Activated T-helper 17 cell treated with anti-CD3 and anti-CD28 coated beads, Interleukin-2, amount 50 U/mL, for 72 hours (primary cell): ENCODE measurements around the gene RAF1. TPM values are rescaled to one million over a fixed set of nuclear protein-coding genes. Genes with fewer than 3 reads are reported as not detected.
"Not testable (repeated sequence)": the region's sequence is repeated elsewhere in the genome, so short reads cannot be mapped to it uniquely, and the experiment has no call there.

Source experiments
- ATAC-seq: fragments of 150-1000 bp; cut with Tn5 transposase; replicated peaks from 2 replicates; pipeline ENCODE4 v1.10.0; 2021; ENCODE audit warnings: mild to moderate bottlenecking, moderate library complexity
- H3K27ac Mint-ChIP-seq: one replicate; pipeline ENCODE4 v1.8.0; 2022; ENCODE audit warnings: mixed read lengths
- H3K27me3 Mint-ChIP-seq: one replicate; pipeline ENCODE4 v1.8.0; 2022; ENCODE audit warnings: mixed read lengths
- H3K36me3 Mint-ChIP-seq: one replicate; pipeline ENCODE4 v1.8.0; 2022; ENCODE audit warnings: low read depth, mild to moderate bottlenecking, mixed read lengths
- H3K4me1 Mint-ChIP-seq: one replicate; pipeline ENCODE4 v1.8.0; 2022; ENCODE audit warnings: mixed read lengths
- H3K4me3 Mint-ChIP-seq: one replicate; pipeline ENCODE4 v1.8.0; 2022; ENCODE audit warnings: mild to moderate bottlenecking, mixed read lengths
- H3K9me3 Mint-ChIP-seq: one replicate; pipeline ENCODE4 v1.8.0; 2022; ENCODE audit warnings: mixed read lengths
- total RNA-seq, 2 donors: library from RNA; stranded (reverse); gene quantifications; one replicate each; pipeline ENCODE4 v1.2.3, GENCODE V29; 2022

The RAF1 gene
- total RNA-seq, 2 donors from 2014 or later, result 91.5 to 97.3 TPM

DNA sequence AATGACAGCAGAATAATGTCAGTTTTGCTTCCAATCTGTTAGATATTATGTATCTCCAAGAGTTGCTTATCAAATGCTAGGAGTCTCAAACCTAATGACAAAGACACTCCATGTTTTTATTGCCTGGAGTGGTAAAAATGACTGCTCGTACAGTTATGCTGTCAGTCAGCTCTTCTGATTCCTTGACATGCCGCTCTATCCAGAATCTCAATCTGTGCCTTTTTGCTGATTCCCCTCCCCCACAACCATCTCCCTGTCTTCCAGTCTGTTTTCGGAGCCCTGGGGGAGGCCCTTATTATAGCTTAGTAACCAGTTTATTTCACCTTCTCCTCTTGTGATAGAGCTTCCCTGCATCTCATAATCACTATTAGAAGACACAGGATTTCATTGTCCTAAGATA is 104.4 kb downstream of the RAF1 start:
- H3K36me3 Mint-ChIP-seq, result peaks cover 3% of the 10 kb centered on the region
- H3K4me1 Mint-ChIP-seq, result peaks cover 53% of the 10 kb centered on the region
- H3K9me3 Mint-ChIP-seq, result no peaks in the 10 kb centered on the region
- peak overlapping the region; percentile 93 for H3K27ac Mint-ChIP-seq
- no peak for ATAC-seq
- H3K27me3 Mint-ChIP-seq, result peaks cover 12% of the 10 kb centered on the region
- peak overlapping the region; percentile 91 for H3K4me3 Mint-ChIP-seq

GRCh38 chr3:12558706-12559105 is 105.2 kb downstream of the RAF1 start:
- Mint-ChIP-seq H3K4me3 (peak overlapping the region; percentile 91), H3K4me1 (peaks cover 51% of the 10 kb centered on the region), H3K36me3 (no peaks in the 10 kb centered on the region), H3K27me3 (peaks cover 18% of the 10 kb centered on the region), H3K9me3 (no peaks in the 10 kb centered on the region), H3K27ac (peak overlapping the region; percentile 93)
- no peak for ATAC-seq

GRCh38 chr3:12557473-12558100 is 106.3 kb downstream of the RAF1 start:
- H3K9me3 Mint-ChIP-seq, result no peaks in the 10 kb centered on the region
- no peaks in the 10 kb centered on the region for H3K36me3 Mint-ChIP-seq
- peaks cover 25% of the 10 kb centered on the region for H3K27me3 Mint-ChIP-seq
- peaks cover 49% of the 10 kb centered on the region for H3K4me1 Mint-ChIP-seq
- peak overlapping the region; percentile 93 for H3K27ac Mint-ChIP-seq
- peak overlapping the region; percentile 91 for H3K4me3 Mint-ChIP-seq
- ATAC-seq, result no peak

GRCh38 chr3:12556690-12557472 is 107.0 kb downstream of the RAF1 start, which contains the start of gene MKRN2:
Gene MKRN2, plus strand, starts transcription at chr3:12557087. Its CDS starts 64 bp downstream, at chr3:12557151.
- Mint-ChIP-seq H3K4me3 (peak within 1 kb of the TSS; percentile 91), H3K36me3 (no peaks in the 10 kb centered on the region), H3K27me3 (peaks cover 25% of the 10 kb centered on the region), H3K4me1 (peaks cover 47% of the 10 kb centered on the region), H3K27ac (peak within 1 kb of the TSS; percentile 93), H3K9me3 (no peaks in the 10 kb centered on the region)
- ATAC-seq, result peak; percentile 95

DNA sequence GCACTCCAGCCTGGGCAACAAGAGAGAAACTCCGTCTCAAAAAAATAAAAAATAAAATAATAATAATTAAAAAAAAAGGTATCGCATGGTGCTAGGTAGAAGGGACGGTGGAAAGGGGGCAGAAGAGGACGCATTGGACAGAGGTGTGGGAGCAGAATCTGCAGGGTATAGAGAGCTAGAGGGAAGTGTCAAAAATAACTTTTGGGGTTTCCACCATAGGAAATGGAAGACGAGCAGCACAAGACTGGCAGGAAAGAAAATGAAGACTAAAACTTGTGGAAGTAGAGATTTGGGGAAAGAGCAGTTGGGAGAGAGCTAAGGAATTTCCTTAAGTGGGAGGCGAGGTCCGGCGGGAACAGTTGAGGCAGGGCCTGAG is 107.6 kb downstream of the RAF1 start:
- Mint-ChIP-seq H3K36me3 (no peaks in the 10 kb centered on the region), H3K4me1 (peaks cover 44% of the 10 kb centered on the region), H3K27me3 (peaks cover 25% of the 10 kb centered on the region), H3K9me3 (no peaks in the 10 kb centered on the region), H3K27ac (peak overlapping the region; percentile 78), H3K4me3 (peak overlapping the region; percentile 91)
- no peak for ATAC-seq

DNA sequence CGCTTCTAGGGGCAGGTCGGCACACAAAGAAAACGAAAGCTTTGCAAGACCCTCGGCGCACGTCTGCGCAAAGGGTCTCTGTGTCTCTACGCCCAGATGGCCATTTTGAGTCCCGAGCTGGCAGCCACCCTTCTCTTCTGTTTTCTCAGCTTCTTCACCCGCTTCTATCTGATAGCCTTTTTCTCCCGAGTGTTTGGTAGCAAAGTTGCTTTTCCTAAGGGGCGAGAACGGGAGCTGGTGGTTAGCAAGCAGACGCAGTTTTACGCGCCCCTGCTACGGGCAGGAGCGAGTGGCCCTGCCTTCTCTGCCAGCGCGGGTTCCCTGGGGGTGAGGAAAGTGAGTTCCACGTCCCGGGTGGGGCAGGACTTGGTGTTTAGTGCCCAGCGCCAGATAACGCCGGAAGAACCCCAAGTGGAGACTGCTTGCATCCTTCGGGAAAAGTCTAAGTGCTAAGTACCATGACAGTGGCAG is 110.0 kb downstream of the RAF1 start:
- Mint-ChIP-seq H3K27me3 (peaks cover 25% of the 10 kb centered on the region), H3K4me3 (peak overlapping the region; percentile 74), H3K9me3 (no peaks in the 10 kb centered on the region), H3K36me3 (no peaks in the 10 kb centered on the region), H3K27ac (no peak overlapping the region), H3K4me1 (peaks cover 25% of the 10 kb centered on the region)
- ATAC-seq, result no peak

DNA sequence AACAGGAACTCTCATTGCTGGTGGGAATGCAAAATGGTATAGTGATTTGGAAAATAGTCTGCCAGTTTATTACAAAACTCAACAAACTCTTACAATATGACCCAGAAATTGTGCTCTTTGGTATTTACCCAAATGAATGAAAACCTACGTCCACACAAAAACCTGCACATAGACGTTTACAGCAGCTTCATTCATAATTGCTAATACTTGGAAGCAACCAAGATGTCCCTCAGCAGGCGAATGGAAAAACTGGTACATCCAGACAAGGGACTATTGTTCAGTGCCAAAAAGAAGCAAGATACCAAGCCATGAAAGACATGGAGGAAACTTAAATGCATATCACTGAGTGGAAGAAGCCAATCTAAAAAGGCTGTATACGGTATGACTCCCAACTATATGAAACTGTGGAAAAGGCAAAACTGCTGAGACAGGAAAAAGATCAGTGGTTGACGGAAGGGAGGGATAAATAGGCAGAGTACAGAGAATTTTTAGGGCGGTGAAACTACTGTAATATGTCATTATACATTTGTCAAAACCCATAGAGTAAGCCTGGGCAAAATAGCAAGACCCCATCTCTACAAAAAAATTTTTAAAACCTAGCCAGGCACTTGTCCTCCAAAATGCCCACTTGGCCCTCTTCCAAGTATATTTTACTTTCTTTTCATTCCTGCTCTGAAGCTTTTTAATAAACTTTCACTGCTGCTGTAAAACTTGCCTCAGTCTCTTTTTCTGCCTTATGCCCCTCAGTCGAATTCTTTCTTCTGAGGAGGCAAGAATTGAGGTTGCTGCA is 113.8 kb downstream of the RAF1 start:
- Mint-ChIP-seq H3K27me3 (peaks cover 17% of the 10 kb centered on the region), H3K9me3 (no peaks in the 10 kb centered on the region), H3K27ac (no peak overlapping the region), H3K4me3 (no peak overlapping the region), H3K4me1 (no peaks in the 10 kb centered on the region), H3K36me3 (no peaks in the 10 kb centered on the region)
- no peak for ATAC-seq

- H3K4me1 Mint-ChIP-seq, result no peaks in the 10 kb centered on the region
- no peak within 1 kb of the TSS for H3K4me3 Mint-ChIP-seq
- no peaks in the 10 kb centered on the region for H3K36me3 Mint-ChIP-seq
- no peak within 1 kb of the TSS for H3K27ac Mint-ChIP-seq
- H3K27me3 Mint-ChIP-seq, result no peaks in the 10 kb centered on the region
- no peaks in the 10 kb centered on the region for H3K9me3 Mint-ChIP-seq
- no peak for ATAC-seq
These were observed 118.5 kb downstream of the RAF1 start, which contains the start of gene MKRN2OS for GRCh38 chr3:12545473-12545791. Gene MKRN2OS, minus strand, starts transcription at chr3:12545499. Its CDS starts 35 bp downstream, at chr3:12545464.

DNA sequence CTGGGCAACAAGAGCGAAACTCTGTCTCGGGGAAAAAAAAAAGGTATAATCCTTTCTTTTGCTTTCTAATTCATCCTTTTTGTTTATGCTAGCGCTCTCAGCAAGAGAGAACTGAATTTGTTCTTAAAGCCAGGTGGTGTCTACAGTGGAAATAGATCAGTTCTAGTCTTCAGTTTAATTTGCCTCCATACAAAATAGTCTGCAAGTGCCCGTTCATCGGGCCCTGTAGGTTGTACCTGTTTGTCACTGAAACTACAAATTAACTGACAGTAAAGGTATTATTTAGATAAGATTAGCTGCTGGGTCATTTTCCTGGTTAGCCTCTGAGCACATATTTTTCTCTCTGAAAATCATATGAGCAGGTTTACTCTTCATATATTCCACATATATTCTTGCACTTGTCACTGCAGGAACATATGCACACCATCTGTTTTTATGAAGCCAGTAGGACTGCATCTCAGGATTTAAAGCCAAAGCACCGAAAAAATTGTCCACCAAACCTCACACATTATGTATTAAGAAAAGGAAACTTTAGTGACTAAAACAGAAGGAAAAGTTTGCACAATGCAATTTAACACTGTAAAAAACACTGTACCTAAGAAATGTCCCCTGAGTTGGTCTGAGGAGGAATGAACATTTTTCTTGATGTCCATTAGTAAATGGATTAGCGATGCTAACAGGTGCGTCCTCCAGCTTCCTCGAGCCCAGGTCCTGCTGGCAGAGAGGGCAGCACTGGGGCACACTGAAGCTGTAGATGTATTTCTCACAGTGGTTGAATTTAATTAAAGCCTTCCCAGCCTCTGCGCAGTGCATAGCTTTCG is 119.1 kb downstream of the RAF1 start:
- no peak for ATAC-seq
- Mint-ChIP-seq H3K9me3 (no peaks in the 10 kb centered on the region), H3K4me1 (no peaks in the 10 kb centered on the region), H3K4me3 (no peak overlapping the region), H3K36me3 (no peaks in the 10 kb centered on the region), H3K27ac (no peak overlapping the region), H3K27me3 (no peaks in the 10 kb centered on the region)

- H3K27ac Mint-ChIP-seq, result peak overlapping the region; percentile 67
- not testable (repeated sequence) for H3K4me1 Mint-ChIP-seq, ATAC-seq, H3K36me3 Mint-ChIP-seq, H3K4me3 Mint-ChIP-seq, H3K9me3 Mint-ChIP-seq, H3K27me3 Mint-ChIP-seq
These were observed 120.4 kb downstream of the RAF1 start for GRCh38 chr3:12543497-12543896.

- H3K27ac Mint-ChIP-seq, result no peak overlapping the region
- H3K9me3 Mint-ChIP-seq, result no peaks in the 10 kb centered on the region
- H3K4me1 Mint-ChIP-seq, result no peaks in the 10 kb centered on the region
- no peaks in the 10 kb centered on the region for H3K27me3 Mint-ChIP-seq
- no peaks in the 10 kb centered on the region for H3K36me3 Mint-ChIP-seq
- ATAC-seq, result no peak
- no peak overlapping the region for H3K4me3 Mint-ChIP-seq
These were observed 122.3 kb downstream of the RAF1 start for GRCh38 chr3:12541625-12542024.

DNA sequence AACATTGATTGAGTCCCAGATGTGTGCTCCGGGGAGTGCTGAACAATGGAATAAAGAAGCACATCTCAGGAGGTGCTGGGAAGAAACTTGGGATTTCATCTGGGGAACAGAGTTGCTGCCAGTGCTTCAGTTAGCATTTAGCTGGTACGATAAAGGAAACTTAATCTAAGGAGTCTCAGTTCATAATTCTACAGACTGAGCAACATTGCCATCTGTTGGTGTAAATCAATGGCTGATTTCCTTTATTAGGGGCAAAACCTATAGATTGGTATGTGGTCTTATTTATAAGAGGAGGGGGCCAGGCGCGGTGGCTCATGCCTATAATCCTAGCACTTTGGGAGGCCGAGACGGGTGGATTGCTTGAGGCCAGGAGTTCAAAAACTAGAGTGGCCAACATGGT is 127.5 kb downstream of the RAF1 start:
- Mint-ChIP-seq H3K27me3 (no peaks in the 10 kb centered on the region), H3K9me3 (no peaks in the 10 kb centered on the region), H3K36me3 (peaks cover 25% of the 10 kb centered on the region), H3K27ac (no peak overlapping the region), H3K4me1 (no peaks in the 10 kb centered on the region), H3K4me3 (no peak overlapping the region)
- ATAC-seq, result no peak
